Measurements from ENCODE around the gene TC2N.
"Not testable (repeated sequence)": the region's sequence is repeated elsewhere in the genome, so short reads cannot be mapped to it uniquely, and the experiment has no call there.

The TC2N gene

GRCh38 chr14:91830777-91831176, 36.6 kb downstream of the TC2N start:
- peak; percentile 100 for DNase-seq

GRCh38 chr14:91829511-91829910, 37.8 kb downstream of the TC2N start:
- no peak for DNase-seq

GRCh38 chr14:91827746-91828145, 39.6 kb downstream of the TC2N start:
- DNase-seq, result no peak

GRCh38 chr14:91817566-91818325, 49.6 kb downstream of the TC2N start:
- DNase-seq, result no peak

GRCh38 chr14:91814317-91814716, 53.0 kb downstream of the TC2N start:
- no peak for DNase-seq

GRCh38 chr14:91810699-91811098, 56.6 kb downstream of the TC2N start:
- no peak for DNase-seq

- DNase-seq, result no peak
Measured at GRCh38 chr14:91806716-91807115, 60.6 kb downstream of the TC2N start.

- not testable (repeated sequence) for DNase-seq
Measured at GRCh38 chr14:91806094-91806493, 61.2 kb downstream of the TC2N start.

- DNase-seq, result no peak
Measured at GRCh38 chr14:91805659-91806058, 61.7 kb downstream of the TC2N start.

- no peak for DNase-seq
Measured at GRCh38 chr14:91801358-91801757, 66.0 kb downstream of the TC2N start.

GRCh38 chr14:91796617-91797347, 70.6 kb downstream of the TC2N start:
- no peak for DNase-seq

- DNase-seq, result no peak
Measured at GRCh38 chr14:91793704-91794103, 73.6 kb downstream of the TC2N start.

- DNase-seq, result no peak
Measured at GRCh38 chr14:91786188-91786587, 81.1 kb downstream of the TC2N start.

- no peak for DNase-seq
Measured at GRCh38 chr14:91780452-91780851, 86.9 kb downstream of the TC2N start.

GRCh38 chr14:91778217-91778616, 89.1 kb downstream of the TC2N start:
- no peak for DNase-seq

- no peak for DNase-seq
Measured at GRCh38 chr14:91774140-91775096, 92.9 kb downstream of the TC2N start.

- no peak for DNase-seq
Measured at GRCh38 chr14:91770185-91770584, 97.2 kb downstream of the TC2N start.

- DNase-seq, result no peak
Measured at GRCh38 chr14:91755570-91756295, 111.6 kb downstream of the TC2N start.

- DNase-seq, result no peak
Measured at GRCh38 chr14:91754819-91755218, 112.5 kb downstream of the TC2N start.

GRCh38 chr14:91754185-91754584, 113.2 kb downstream of the TC2N start:
- no peak for DNase-seq

- DNase-seq, result peak; percentile 18
Measured at GRCh38 chr14:91753501-91754128, 113.7 kb downstream of the TC2N start.

GRCh38 chr14:91752961-91753360, 114.4 kb downstream of the TC2N start:
- no peak for DNase-seq
